HT-29 (cell line): ENCODE results near the gene ERGIC2. TPM values are rescaled to one million over a fixed set of nuclear protein-coding genes. Genes with fewer than 3 reads are reported as not detected.
"Not testable (repeated sequence)": the region's sequence is repeated elsewhere in the genome, so short reads cannot be mapped to it uniquely, and the experiment has no call there.

Experiments
- DNase-seq: peaks from one replicate; pipeline ENCODE4 v3.0.0-alpha.2; 2015; ENCODE audit warnings: low spot score
- total RNA-seq: library from RNA; depleted of rRNA; stranded (reverse); fragments of >200 nt; shearing (Covaris generic); gene quantifications from 2 replicates; pipeline ENCODE4 v1.2.3, GENCODE V29; 2014; rRNA removed

The ERGIC2 gene
- total RNA-seq, 1 experiment from 2014 or later, result 25.2 TPM

DNA sequence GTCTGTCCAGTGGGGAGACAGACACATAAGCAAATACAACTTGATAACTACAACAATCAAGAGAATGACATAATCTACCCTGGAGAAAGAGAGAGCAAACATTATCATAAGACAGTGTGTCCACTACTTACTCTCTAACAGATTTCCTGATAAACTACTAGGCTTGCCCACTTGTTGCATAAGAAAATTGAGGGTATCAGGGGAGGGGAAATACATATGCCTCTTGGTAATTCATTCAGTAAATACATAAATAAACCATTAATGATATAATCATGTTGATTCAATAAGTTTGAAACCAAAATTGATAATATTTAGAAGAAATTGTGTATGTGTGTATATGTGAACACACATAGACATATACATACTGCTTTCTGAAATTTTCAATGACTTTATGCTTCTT is 76.6 kb downstream of the ERGIC2 start:
- no peak for DNase-seq

DNA sequence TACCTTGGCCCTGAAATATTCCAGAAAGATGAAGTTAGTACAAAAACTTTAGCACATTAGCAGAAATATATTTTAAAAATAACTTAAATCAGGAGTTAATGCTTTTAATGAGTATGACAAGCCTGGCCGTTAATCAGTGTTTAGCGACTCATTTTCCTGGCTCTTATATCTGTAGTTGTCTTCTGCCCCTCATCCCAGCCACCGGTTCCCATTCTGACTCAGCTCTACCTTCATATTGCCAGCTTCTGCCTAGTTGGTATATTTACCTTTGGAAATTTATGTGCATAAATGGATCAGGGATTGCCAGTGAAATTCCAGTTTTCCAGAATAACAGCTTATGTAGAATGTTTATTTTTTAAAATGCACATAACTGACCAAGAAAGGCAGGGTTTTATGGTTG is 79.9 kb downstream of the ERGIC2 start:
- no peak for DNase-seq

DNA sequence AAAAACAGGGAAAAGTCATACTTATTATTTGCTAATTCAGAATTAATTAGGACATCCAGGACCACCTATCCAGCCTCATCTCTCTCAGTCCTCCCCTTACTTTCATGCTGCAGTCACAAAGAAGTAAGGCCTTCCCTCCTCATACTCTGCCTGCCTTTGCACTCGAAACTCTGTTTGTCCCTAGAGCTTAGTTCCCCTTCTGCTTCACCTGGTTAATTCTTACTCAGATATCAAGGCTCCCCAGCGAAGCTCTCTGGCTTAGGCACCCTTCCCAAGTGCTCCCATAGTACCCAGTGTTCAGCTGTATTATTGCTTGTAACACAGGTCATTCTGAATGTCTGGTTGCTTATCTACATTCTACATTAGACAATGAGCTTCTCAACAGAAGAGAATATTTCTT is 81.3 kb downstream of the ERGIC2 start:
- no peak for DNase-seq

DNA sequence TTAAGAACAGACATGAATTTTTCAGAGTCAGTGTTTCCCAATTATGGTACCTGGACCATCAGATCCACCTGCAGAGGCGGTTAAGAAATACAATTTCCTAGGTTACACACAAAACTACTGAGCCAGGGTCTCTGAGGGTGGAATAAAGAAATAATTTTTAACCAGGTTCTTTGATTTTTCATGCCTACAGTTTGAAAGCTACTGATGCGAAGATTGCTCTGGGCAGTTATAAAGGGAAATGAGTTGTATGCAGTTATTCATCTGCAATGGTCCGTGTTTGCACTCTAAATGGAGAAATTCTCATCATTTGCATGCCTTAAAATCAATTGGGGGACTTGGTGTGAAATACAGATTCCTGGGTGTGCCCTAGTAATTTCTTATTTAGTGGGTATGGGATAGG is 89.7 kb downstream of the ERGIC2 start:
- no peak for DNase-seq

DNA sequence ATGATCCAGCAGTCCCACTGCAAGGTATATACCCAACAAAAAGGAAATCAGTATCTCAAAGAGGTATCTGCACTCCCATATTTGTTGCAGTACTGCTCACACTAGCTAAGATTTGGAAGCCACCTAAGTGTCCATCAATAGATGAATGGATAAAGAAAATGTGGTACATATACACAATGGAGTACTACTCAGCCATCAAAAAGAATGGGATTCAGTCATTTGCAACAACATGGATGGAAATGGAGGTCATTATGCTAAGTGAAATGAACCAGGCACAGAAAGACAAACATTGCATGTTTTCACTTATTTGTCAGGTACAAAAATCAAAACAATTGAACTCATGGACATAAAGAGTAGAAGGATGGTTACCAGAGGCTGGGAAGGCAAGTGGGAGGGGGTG is 90.5 kb downstream of the ERGIC2 start:
- DNase-seq, result not testable (repeated sequence)

DNA sequence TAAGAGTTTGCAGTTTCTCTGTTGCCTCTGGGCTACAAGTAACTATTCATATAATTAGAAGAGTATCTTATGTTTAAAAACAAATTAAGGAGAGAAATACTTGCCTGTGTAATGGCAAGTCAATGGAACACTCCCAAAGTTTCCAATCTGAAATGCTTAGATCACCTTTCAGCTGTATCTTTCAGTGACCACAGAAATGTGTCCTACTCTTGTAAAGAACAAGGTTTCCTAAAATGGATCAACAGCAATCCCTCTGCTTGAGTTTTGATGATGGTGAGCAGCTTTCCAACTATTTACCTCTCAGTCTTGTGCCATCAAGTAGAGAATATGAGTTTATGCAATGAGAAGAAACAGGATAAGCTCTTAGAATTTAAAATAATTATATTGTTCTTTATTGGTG is 92.9 kb downstream of the ERGIC2 start:
- no peak for DNase-seq

DNA sequence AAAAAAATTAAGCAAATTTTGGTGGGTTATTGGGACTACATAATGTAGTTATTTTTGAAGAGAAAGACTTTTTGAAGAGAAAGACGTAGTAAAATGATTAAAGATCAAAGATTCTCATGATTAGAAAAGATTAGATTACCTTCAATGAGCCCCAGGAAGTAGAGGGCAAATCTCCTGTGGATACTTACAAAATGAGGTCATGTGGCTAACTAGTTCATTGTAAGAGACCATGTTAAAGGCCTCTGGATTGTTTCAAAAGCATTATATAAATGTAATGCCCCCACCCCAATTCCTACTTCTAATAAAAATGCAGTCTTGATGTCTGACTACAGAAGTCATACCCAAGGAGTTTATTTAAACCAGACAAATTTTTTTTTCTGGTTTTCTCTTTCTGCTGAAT is 93.3 kb downstream of the ERGIC2 start:
- no peak for DNase-seq

Other genes with a start within 250 kb of the ERGIC2 start
- 19.8 and 23.8 TPM in 2 replicates for gene FAR2, start 231.9 kb downstream of the ERGIC2 start, total RNA-seq
- gene OVCH1, start 116.5 kb upstream of the ERGIC2 start, total RNA-seq, result not detected in 2 replicates